ENCODE data around the gene UNKL.

UNKL gene

DNA sequence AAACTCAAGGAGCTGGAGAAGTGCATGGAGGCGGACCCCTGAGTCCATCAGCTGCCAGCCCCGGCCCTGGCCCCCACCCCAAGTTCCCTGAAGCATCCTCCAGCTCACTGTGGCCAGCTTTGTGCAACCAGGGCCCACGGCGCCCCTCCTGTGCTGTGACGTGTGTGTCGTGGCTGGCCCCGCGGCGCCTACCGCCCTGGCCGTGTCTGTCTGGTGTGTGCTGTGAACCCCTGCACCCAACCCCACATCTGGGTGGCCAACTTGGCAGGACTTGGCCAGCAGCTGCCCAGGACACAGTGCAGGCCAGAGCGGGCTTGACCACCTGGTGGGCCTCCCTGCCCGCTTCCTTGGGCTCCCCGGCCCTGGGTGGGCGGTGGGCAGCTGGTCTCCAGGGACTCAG is 66.1 kb downstream of the UNKL start:
- TF ChIP-seq, protein P1, sequence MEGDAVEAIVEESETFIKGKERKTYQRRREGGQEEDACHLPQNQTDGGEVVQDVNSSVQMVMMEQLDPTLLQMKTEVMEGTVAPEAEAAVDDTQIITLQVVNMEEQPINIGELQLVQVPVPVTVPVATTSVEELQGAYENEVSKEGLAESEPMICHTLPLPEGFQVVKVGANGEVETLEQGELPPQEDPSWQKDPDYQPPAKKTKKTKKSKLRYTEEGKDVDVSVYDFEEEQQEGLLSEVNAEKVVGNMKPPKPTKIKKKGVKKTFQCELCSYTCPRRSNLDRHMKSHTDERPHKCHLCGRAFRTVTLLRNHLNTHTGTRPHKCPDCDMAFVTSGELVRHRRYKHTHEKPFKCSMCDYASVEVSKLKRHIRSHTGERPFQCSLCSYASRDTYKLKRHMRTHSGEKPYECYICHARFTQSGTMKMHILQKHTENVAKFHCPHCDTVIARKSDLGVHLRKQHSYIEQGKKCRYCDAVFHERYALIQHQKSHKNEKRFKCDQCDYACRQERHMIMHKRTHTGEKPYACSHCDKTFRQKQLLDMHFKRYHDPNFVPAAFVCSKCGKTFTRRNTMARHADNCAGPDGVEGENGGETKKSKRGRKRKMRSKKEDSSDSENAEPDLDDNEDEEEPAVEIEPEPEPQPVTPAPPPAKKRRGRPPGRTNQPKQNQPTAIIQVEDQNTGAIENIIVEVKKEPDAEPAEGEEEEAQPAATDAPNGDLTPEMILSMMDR (IDR thresholded peaks at IDR 0.05; ENCODE audit: low read depth, low read length), result no peak
- DNase-seq (ENCODE audit: low read depth in 2 of 2), result no peak
- no peak overlapping the region for H3K4me3 ChIP-seq (replicated peaks in 1 of 2; ENCODE audit: low read depth in 2 of 2, low read length in 2 of 2)

DNA sequence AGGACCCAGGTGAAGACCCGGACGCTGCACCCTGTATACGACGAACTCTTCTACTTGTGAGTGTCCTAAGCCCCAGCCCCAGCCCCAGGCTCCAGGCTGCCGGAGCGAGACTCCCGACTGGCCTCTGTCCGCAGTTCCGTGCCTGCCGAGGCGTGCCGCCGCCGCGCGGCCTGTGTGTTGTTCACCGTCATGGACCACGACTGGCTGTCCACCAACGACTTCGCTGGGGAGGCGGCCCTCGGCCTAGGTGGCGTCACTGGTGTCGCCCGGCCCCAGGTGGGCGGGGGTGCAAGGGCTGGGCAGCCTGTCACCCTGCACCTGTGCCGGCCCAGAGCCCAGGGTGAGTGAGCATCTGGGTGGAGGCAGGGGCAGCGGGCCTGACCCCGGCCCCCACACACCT is 66.5 kb downstream of the UNKL start:
- DNase-seq (ENCODE audit: low read depth in 2 of 2), result no peak
- TF ChIP-seq, protein P1 (IDR thresholded peaks at IDR 0.05; ENCODE audit: low read depth, low read length), result no peak
- H3K4me3 ChIP-seq (replicated peaks in 1 of 2; ENCODE audit: low read depth in 2 of 2, low read length in 2 of 2), result no peak overlapping the region

DNA sequence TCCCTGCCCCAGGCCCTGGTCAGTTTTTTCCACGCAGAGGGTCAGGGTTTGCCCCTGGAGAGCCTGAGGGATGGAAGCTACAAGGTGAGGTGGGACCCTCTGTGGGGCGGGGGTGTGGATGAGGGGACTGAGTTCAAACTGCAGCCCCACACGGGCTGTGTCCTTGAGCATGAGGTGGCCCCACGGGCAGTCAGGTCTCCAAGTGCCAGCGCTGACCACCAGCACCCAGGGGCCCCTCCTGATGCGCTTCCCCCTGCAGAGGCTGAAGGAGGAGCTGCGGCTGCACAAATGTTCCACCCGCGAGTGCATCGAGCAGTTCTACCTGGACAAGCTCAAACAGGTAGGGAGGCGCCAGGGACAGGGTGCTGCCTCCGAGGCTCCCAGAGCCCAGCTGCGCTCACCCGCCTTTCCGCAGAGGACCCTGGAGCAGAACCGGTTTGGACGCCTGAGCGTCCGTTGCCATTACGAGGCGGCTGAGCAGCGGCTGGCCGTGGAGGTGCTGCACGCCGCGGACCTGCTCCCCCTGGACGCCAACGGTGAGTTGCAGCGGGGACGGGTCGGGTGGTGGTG is 67.1 kb downstream of the UNKL start:
- no peak overlapping the region for H3K4me3 ChIP-seq (replicated peaks in 1 of 2; ENCODE audit: low read depth in 2 of 2, low read length in 2 of 2)
- DNase-seq (ENCODE audit: low read depth in 2 of 2), result no peak
- TF ChIP-seq, protein P1 (IDR thresholded peaks at IDR 0.05; ENCODE audit: low read depth, low read length), result no peak

DNA sequence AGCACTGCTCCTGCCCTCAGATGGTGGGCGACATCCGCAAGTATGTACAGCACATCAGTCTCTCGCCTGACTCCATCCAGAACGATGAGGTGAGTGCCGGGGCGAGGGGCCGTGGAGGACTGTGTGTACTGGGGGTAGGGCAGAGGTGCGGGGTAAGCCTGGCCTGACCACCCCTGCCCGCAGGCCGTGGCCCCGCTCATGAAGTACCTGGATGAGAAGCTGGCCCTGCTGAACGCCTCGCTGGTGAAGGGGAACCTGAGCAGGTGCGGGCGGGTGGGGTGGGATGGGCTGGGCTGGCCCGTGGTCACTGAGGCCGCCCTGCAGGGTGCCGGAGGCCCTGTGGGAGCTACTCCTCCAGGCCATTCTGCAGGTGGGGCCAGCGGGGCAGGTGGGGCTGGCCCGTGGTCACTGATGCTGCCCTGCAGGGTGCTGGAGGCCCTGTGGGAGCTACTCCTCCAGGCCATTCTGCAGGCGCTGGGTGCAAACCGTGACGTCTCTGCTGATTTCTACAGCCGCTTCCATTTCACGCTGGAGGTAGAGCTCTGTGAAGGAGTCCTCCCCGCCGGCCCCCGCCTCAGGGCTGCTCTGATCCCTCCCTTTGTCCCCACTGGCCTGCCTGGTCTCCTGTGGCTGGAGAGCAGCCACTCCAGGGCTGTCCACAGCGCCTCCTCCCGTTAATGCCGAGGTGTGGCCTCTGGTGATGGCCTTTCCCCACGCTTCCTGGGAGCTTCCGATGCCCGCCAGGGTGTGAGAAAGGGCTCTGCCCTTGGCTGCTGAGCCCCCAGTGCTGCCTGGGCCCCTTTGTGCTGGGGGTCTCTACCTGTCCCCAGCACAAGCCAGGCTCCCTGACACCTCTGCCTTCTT is 67.8 kb downstream of the UNKL start:
- H3K4me3 ChIP-seq (replicated peaks in 1 of 2; ENCODE audit: low read depth in 2 of 2, low read length in 2 of 2), result no peak overlapping the region
- TF ChIP-seq, protein P1 (IDR thresholded peaks at IDR 0.05; ENCODE audit: low read depth, low read length), result peak; percentile 32
- peak in 1 of 2 donors; percentile 16 for DNase-seq (ENCODE audit: low read depth in 2 of 2)

DNA sequence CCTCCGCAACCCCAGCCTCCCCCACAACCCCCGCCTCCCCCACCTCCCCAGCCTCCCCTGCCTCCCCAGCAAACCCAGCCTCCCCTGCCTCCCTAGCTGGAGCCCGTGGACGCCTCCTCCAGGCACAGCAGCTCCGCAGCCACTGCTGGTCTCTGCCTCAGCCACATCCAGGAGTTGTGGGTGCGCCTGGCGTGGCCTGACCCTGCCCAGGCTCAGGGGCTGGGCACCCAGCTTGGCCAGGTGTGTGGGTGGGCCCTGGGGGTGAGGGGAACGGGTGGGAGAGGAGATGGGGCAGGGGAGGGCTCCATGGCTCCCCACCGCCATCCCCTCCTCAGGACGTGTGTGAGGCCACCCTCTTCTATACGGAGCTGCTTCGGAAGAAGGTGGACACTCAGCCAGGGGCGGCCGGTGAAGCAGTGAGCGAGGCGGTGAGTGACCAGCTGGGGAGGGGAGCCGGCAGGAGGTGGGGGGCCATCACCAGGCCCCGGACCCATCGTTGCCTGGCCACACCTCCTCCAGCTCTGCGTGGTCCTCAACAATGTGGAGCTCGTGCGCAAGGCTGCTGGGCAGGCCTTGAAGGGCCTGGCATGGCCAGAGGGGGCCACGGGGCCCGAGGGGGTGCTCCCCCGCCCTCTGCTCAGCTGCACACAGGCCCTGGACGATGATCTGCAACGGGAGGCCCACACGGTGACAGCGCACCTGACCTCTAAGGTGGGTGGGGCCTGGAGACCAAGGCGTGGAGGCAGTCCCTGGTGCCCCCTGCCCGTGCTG is 68.7 kb downstream of the UNKL start:
- no peak overlapping the region for H3K4me3 ChIP-seq (replicated peaks in 1 of 2; ENCODE audit: low read depth in 2 of 2, low read length in 2 of 2)
- DNase-seq (ENCODE audit: low read depth in 2 of 2), result no peak
- TF ChIP-seq, protein P1 (IDR thresholded peaks at IDR 0.05; ENCODE audit: low read depth, low read length), result no peak

DNA sequence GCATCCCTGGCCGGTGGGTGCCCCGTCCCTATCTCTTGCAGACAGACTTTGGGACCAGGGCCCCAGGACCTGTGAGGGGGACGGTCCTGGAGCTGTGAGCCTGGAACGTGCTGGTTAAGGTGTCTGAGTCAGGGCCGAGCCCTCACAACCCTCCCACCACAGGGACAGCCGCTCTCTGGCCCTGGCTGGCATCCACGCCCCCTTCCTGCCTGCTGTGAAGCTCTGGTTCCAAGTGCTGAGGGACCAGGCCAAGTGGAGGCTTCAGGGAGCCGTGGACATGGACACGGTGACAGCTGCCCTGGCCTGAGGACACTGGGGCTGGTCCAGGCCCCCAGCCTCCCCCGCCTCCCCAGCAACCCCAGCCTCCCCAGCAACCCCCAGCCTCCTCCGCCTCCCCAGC is 69.4 kb downstream of the UNKL start:
- DNase-seq (ENCODE audit: low read depth in 2 of 2), result no peak
- TF ChIP-seq, protein P1 (IDR thresholded peaks at IDR 0.05; ENCODE audit: low read depth, low read length), result no peak
- no peak overlapping the region for H3K4me3 ChIP-seq (replicated peaks in 1 of 2; ENCODE audit: low read depth in 2 of 2, low read length in 2 of 2)

Data from cardiac fibroblast (primary cell).